ENCODE measurements around the gene EXOG.

DNA sequence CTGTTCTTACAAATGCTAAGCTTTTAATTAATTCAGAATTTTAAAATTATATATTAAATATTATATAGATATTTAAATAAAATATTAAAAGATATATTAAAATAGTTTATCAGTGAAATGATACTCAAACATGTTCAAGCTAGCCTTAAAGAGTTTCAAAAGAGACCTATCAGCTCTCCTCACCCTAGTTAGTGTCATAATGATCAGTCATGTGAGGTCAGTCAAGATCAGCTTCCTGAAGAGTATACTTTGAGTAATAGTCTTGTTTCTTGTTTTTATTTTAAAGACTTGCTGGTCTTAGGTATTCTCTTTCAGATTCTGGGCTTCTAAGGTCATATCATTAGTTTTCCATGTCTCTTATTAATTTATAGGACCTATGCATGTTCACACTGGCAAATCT, 14.5 kb downstream of the EXOG start:
- TF ChIP-seq EZH2 (optimal IDR thresholded peaks at IDR 0.05; ENCODE audit: low read depth, low read length) (no peak), EZH2phosphoT487 (IDR thresholded peaks at IDR 0.05; ENCODE audit: low read length) (no peak)
- TF ChIP-seq, protein P1, sequence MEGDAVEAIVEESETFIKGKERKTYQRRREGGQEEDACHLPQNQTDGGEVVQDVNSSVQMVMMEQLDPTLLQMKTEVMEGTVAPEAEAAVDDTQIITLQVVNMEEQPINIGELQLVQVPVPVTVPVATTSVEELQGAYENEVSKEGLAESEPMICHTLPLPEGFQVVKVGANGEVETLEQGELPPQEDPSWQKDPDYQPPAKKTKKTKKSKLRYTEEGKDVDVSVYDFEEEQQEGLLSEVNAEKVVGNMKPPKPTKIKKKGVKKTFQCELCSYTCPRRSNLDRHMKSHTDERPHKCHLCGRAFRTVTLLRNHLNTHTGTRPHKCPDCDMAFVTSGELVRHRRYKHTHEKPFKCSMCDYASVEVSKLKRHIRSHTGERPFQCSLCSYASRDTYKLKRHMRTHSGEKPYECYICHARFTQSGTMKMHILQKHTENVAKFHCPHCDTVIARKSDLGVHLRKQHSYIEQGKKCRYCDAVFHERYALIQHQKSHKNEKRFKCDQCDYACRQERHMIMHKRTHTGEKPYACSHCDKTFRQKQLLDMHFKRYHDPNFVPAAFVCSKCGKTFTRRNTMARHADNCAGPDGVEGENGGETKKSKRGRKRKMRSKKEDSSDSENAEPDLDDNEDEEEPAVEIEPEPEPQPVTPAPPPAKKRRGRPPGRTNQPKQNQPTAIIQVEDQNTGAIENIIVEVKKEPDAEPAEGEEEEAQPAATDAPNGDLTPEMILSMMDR (IDR thresholded peaks at IDR 0.05; ENCODE audit: low read length): no peak

Data from MM.1S (cell line).